Stimulated activated CD8-positive, alpha-beta memory T cell treated with anti-CD3 and anti-CD28 coated beads, Interleukin-2, amount 100 ng/mL, for 1 hour (primary cell): Measurements from ENCODE around the gene LUZP2.

ENCODE experiments used
- DNase-seq, 2 donors: peaks; one replicate each; pipeline ENCODE4 v3.0.0-alpha.2; 2020; ENCODE audit warnings: low read depth in 2 of 2

LUZP2 gene

GRCh38 chr11:24567380-24567779 is 70.5 kb downstream of the LUZP2 start:
- no peak for DNase-seq

DNA sequence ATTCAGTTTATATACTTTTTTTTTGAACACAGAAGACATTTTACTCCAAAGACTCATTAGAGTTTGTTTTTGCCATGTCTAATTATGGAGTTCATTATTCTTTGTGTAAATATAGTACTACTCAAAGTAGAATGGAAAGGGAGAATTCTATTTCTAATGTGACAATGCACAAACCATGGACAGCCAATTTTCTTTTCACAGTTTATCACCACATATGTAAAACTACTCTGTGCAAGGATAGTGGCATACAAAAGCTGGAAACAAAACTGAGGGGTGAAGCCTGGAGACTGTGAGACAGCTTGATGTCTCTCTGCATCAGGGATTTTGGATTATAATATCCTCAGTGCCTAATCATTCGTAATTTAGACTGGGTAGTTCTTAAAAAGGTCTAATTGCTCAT is 75.5 kb downstream of the LUZP2 start:
- DNase-seq, result no peak

GRCh38 chr11:24574461-24574860 is 77.6 kb downstream of the LUZP2 start:
- DNase-seq, result no peak

DNA sequence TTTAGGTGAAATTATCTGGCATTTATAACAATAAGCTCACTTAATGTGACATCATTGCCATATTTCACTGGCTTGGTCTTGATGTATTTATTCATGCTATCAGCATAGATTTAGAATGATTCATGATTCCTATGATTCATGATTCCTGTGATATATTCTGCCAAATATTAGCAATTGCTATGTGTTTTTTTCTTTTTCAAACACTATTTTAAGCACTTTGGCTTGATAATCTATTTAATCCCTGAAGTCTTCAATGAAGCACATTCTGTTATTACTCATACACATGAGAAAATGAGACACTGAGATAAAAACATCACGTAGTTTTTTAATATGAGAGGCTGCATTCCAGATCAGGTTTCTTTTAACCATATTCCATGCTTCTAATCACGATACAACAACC is 78.5 kb downstream of the LUZP2 start:
- no peak for DNase-seq

DNA sequence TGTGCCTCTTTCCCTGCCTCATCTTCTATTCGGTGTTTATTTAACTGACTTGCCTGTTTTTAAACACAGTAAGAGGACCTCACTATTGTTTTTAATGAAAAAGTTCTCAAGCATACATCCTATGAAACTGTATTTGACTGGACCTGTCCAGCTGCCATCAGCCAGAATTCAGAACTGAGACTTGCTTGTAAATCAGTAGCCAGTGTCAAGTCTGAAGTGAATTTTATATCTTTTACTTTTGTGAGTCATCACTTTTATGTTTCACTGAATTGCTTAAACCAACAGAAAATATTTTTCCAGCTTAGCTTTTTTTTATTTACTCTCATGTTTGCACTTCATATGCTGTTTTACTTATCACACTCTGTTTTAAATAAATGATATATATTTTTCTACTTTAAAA is 88.3 kb downstream of the LUZP2 start:
- no peak for DNase-seq

DNA sequence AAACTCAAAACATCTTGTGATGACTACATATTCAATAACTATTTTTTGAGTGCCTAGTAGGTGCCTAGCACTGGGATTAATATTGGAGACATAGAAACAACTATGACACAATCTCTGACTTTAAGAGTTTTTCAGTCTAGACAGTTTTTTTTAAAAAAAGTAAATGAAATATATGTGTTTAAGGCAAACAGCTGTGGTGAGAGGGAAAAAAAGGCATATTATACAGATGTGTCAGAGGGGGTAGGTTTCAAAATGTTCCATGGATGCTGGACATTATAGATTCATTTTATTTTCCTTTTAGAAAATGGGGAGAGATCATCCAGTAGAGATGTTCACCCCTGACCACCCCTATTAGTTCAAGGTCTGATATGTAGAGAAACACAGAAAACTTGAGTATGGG is 90.8 kb downstream of the LUZP2 start:
- DNase-seq, result no peak

DNA sequence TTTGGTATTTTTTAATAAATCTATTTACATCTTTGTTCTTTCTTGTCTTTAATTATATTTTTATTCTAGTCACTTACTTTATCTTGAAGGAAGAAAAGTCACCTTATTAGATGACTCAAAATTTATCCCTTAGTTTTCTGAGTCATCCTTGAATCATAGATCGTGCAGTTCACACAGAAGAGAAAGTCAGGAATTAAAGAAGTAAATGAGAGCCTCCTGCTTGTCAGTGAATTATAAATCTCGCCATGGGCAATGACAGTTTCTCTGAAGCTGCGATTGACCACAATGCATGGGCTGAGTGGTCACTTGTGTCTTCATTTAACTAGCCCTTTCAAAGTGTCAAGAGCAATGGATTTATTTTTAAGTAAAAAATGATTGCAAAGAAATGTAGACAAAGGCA is 91.2 kb downstream of the LUZP2 start:
- DNase-seq, result no peak

DNA sequence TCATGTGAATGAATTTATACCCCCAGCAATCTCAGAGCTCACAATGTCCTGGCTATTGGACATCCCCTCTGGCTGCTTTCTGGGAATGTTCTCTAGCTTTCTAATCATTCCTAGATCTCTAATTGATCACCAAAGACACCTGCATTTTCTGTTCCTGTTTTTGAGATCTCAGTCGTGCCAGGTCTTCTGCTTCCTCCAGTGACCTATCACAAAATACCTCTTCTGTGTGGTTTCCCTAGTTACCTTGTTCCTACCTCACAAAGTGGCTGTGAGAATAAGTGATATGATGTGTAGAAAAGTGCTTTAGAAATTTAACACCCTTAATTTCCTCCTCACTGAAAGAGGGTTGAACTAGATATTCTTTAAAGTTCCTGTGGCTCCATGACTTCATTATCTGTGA is 92.2 kb downstream of the LUZP2 start:
- no peak for DNase-seq

DNA sequence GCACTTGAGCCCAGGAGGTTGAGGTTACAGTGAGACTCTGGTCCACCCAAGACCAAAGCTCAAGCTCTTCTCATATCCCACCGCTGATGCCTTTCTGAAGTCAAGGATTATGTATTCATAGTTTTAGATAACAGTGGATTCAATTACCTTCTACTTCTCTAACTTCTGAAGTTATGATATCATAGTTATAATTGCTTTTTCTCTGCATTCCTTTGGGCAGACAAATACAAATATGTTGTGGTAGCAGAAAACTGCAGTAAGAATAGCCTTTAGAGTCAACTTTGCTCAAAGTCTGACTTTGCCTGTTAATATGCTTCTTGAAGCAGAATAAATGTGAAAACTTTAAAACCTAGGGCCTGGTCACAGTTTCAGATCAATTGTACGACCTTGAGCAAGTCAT is 94.4 kb downstream of the LUZP2 start:
- no peak for DNase-seq

DNA sequence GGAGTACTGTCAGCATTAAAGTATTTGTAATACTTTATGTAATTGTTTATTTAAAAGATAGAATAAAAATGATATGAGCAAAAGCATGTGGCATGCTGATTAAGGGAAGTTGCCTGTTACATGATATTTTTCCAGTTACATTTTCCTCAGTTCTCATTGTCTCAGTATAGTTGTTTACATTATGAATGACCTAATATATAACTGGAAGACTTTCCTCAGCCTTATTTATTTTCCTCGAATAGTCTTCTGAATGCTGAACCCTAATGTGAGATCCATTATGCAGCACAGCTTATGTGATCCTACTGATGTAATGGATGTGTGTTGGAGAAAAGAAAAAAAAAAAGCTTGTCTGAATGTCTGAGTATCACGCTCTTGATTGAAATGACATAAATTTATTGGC is 95.5 kb downstream of the LUZP2 start:
- DNase-seq, result no peak

GRCh38 chr11:24593332-24593731 is 96.5 kb downstream of the LUZP2 start:
- DNase-seq, result no peak

DNA sequence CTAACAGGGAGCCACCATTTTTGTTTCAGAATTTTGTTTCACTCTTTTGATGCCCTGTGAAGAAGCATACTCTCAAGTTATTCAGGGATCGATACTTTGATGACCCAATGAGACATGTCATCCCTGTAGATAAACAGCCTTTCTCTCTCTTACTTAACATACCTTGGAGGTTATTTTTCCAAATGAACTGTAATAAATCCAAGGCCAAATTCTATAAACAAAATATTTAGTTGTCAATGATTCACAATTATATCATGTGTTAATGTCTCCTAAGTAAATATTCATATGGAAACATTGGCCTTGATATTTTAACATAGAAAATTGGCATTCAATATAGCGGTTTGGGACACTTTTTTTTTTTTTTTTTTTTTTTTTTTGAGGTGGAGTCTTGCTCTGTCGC is 97.5 kb downstream of the LUZP2 start:
- DNase-seq, result no peak

- no peak for DNase-seq
Observed at GRCh38 chr11:24598641-24599040, 101.8 kb downstream of the LUZP2 start.

GRCh38 chr11:24609192-24610119 is 112.6 kb downstream of the LUZP2 start:
- no peak for DNase-seq

DNA sequence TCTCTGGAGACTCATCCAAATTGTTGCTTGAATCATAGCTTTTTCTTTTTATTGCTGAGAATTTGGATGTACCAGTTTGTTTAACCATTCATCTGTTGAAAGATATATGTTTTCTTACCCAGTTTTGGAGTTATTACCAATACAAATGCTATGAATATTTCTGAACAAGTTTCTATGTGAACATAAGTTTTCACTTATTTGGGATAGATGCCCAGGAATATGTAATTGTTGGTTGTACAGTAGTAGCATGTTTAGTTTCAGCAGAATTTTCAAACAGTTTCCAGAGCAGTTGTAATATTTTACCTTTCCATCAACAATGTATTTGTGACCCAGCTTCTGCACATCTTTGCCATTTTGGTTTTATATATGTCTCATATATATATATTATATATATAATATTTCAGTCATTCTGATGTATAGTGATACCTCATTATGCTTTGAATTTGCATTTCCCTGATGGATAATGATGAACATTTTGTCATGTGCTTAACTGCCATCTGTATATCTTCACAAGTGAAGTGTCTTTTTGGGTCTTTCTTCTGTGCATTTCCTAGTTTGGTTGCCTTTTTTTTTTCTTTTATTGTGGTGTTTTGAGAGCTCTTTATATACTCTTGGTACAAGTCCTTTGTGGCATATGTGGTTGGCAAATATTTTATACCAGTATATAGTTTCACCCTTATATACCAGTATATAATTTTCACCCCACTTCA is 118.8 kb downstream of the LUZP2 start:
- no peak for DNase-seq

- DNase-seq, result no peak
Observed at GRCh38 chr11:24617856-24618255, 121.0 kb downstream of the LUZP2 start.

DNA sequence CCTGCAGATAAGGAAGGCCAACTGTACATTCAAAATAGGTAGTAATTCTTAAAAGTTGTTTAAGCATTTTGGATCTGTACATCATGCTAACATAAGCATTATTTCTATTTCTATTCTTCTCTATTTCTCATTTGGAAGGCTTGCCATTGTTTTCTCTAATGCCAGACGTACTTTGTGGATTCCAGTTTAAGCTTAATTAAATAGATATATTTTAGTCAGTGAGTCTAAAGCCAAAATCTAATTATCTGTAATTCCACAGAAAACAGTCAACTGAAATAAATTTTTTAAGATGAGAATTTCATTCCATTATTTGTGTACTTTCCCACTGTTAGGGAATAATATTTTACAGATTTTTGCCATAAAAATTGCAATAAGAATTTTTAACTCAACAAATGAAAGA is 123.0 kb downstream of the LUZP2 start:
- DNase-seq, result no peak

DNA sequence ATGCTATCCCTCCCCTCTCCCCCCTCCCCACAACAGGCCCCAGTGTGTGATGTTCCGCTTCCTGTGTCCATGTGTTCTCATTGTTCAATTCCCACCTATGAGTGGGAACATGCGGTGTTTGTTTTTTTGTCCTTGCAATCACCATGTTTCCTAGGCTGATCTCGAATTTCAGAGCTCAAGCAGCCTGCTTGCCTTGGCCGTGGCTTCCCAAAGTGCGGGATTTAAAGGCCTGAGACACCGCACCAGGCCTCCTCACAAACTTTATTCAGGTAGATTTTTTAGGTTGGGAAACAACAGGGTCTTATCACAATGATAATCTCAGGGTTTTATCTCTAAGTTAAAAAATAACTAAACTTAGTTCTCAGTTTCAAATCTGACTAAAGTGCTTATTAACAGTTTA is 125.4 kb downstream of the LUZP2 start:
- DNase-seq, result no peak

DNA sequence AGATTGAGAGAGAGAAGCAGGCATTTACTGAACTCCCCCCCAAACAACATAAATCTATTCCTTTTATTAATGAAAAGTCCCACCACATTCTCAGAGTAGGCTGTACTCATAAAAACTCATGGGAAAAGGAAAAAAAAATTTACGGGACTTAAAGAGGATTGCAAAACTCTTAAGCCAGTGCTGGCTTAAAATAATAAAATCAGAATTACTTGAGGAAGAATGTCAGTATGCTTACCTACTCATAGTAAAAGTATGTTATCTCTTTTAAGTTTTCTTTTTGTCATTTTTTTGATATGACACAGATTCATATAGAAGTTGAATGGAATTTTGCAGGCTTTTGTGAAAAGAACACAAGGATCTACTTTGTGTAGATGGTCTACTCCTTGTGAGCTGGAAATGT is 126.3 kb downstream of the LUZP2 start:
- DNase-seq, result no peak

- DNase-seq, result no peak
Observed at GRCh38 chr11:24624432-24624831, 127.6 kb downstream of the LUZP2 start.

GRCh38 chr11:24625975-24626374 is 129.1 kb downstream of the LUZP2 start:
- DNase-seq, result no peak

DNA sequence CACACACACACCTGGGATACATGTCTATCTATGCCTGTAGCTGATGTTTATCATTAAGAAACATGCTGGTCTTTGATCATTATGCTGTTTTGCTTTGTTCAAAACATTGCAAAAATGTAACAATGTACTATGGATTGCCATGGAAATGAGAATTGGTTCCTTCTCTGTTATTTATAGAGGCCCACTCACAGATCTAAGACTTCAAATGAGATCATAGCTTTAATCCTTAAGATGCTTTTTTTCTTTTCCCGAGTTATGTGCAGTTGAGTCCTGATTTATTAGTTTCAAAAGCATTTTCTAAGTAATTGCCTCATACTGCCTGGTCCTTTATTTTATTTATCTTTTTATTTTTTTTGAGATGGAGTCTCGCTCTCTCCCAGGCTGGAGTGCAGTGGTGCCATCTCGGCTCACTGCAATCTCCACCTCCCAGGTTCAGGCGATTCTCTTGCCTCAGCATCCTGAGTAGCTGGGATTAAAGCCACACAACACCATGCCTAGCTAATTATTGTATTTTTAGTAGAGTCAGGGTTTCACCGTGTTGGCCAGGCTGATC is 131.4 kb downstream of the LUZP2 start:
- no peak for DNase-seq

GRCh38 chr11:24634606-24635160 is 137.8 kb downstream of the LUZP2 start:
- no peak for DNase-seq
